HS-27A (cell line): ENCODE measurements around the gene ERP27.

Experiments
- DNase-seq: peaks from one replicate; pipeline ENCODE4 v3.0.0-alpha.2; 2012; ENCODE audit warnings: low read depth, missing footprints

The ERP27 gene

DNA sequence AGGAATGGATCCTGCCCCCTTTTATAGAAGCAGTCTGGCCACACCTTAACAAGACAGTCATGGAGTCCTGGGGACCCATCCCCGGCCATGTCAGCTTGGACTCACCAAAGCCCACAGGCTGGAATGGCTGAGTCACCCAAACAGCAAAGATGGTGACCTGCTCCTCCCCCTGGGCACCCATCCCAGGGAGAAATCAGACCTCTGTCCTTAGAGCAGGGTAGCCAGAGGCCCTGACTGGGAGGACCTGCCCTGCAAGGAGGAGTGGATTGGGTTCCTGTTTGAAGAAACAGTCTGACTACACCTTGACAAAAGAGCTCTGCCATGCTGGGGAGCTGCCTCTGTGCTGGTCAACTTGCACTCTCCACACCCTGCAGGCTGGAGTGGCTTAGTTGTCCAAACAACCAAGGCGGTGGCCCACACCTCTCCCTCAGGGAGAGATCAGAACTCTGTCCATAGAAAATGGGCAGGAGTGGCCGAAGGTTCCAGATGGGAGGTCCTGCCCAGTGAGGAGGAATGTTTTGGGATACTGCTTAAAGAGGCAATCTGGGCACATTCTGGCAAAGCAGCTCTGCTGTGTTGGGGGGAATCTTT, 69.3 kb downstream of the ERP27 start:
- no peak for DNase-seq
